Nephron progenitor cell (in vitro differentiated cells): ENCODE measurements around the gene PTP4A2.
A peak's percentile ranks its signal among the peaks of the same experiment; 100 is the strongest.

ENCODE experiments used
- DNase-seq: peaks from one replicate; pipeline ENCODE4 v3.0.0; 2021
- H3K27ac Mint-ChIP-seq: 2 replicates; pipeline ENCODE4 v1.8.0; 2021; ENCODE audit warnings: mild to moderate bottlenecking, moderate library complexity, mixed read lengths
- H3K27me3 Mint-ChIP-seq: 2 replicates; pipeline ENCODE4 v1.8.0; 2021; ENCODE audit warnings: mild to moderate bottlenecking, low read depth, mixed read lengths; ENCODE audit not compliant: poor library complexity
- H3K36me3 Mint-ChIP-seq: 2 replicates; pipeline ENCODE4 v1.8.0; 2021; ENCODE audit warnings: low read depth, mixed read lengths
- H3K4me1 Mint-ChIP-seq: 2 replicates; pipeline ENCODE4 v1.8.0; 2021; ENCODE audit warnings: mixed read lengths
- H3K4me3 Mint-ChIP-seq: 2 replicates; pipeline ENCODE4 v1.8.0; 2021; ENCODE audit warnings: mild to moderate bottlenecking, moderate library complexity, mixed read lengths
- H3K9me3 Mint-ChIP-seq: 2 replicates; pipeline ENCODE4 v1.8.0; 2021; ENCODE audit warnings: mild to moderate bottlenecking, moderate library complexity, mixed read lengths
- TF ChIP-seq, protein P1 (sequence below): fragments of 200-600 bp; sonication (generic); IDR thresholded peaks from 2 replicates; pipeline ENCODE4 v1.5.0; 2021; ENCODE audit warnings: antibody characterized with exemption

The PTP4A2 gene

GRCh38 chr1:31878058-31878457 is 60.1 kb downstream of the PTP4A2 start:
- Mint-ChIP-seq H3K27ac (peak overlapping the region; percentile 86), H3K36me3 (peaks cover 1% of the 10 kb centered on the region), H3K4me3 (no peak overlapping the region), H3K9me3 (peaks cover 5% of the 10 kb centered on the region), H3K27me3 (peaks cover 7% of the 10 kb centered on the region), H3K4me1 (no peaks in the 10 kb centered on the region)
- TF ChIP-seq, protein P1, sequence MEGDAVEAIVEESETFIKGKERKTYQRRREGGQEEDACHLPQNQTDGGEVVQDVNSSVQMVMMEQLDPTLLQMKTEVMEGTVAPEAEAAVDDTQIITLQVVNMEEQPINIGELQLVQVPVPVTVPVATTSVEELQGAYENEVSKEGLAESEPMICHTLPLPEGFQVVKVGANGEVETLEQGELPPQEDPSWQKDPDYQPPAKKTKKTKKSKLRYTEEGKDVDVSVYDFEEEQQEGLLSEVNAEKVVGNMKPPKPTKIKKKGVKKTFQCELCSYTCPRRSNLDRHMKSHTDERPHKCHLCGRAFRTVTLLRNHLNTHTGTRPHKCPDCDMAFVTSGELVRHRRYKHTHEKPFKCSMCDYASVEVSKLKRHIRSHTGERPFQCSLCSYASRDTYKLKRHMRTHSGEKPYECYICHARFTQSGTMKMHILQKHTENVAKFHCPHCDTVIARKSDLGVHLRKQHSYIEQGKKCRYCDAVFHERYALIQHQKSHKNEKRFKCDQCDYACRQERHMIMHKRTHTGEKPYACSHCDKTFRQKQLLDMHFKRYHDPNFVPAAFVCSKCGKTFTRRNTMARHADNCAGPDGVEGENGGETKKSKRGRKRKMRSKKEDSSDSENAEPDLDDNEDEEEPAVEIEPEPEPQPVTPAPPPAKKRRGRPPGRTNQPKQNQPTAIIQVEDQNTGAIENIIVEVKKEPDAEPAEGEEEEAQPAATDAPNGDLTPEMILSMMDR = no peak
- no peak for DNase-seq

GRCh38 chr1:31877544-31877943 is 60.6 kb downstream of the PTP4A2 start:
- H3K9me3 Mint-ChIP-seq = peaks cover 10% of the 10 kb centered on the region
- TF ChIP-seq, protein P1 = no peak
- H3K36me3 Mint-ChIP-seq = peaks cover 5% of the 10 kb centered on the region
- no peak overlapping the region for H3K4me3 Mint-ChIP-seq
- H3K27me3 Mint-ChIP-seq = peaks cover 13% of the 10 kb centered on the region
- DNase-seq = no peak
- peak overlapping the region; percentile 86 for H3K27ac Mint-ChIP-seq
- no peaks in the 10 kb centered on the region for H3K4me1 Mint-ChIP-seq

- Mint-ChIP-seq H3K36me3 (peaks cover 5% of the 10 kb centered on the region), H3K27ac (no peak overlapping the region), H3K4me3 (no peak overlapping the region), H3K9me3 (peaks cover 14% of the 10 kb centered on the region), H3K4me1 (peaks cover 6% of the 10 kb centered on the region), H3K27me3 (peaks cover 16% of the 10 kb centered on the region)
- no peak for DNase-seq
- TF ChIP-seq, protein P1 = no peak
Observed at GRCh38 chr1:31875636-31876236, 62.4 kb downstream of the PTP4A2 start.

DNA sequence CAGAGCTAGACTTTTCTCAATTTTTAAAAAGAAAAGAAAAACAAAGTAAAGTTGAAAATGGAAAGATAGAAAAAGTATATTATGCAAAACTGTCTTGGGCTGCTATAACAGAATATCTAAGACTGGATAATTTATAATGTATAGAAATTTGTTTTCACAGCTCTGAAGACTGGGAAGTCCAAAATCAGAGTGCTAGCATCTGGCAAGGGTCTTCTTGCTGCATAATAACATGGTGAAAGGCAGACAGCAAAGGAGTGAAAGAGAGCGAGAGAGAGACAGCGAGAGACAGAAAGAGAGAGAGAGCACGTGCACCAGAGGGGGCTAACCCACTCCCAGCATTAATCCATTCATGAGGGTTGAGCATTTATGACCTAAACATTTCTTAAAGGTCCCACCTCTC is 63.2 kb downstream of the PTP4A2 start:
- TF ChIP-seq, protein P1 = no peak
- H3K36me3 Mint-ChIP-seq = peaks cover 5% of the 10 kb centered on the region
- H3K9me3 Mint-ChIP-seq = peaks cover 14% of the 10 kb centered on the region
- peaks cover 15% of the 10 kb centered on the region for H3K27me3 Mint-ChIP-seq
- no peak for DNase-seq
- no peak overlapping the region for H3K4me3 Mint-ChIP-seq
- peaks cover 6% of the 10 kb centered on the region for H3K4me1 Mint-ChIP-seq
- H3K27ac Mint-ChIP-seq = no peak overlapping the region

DNA sequence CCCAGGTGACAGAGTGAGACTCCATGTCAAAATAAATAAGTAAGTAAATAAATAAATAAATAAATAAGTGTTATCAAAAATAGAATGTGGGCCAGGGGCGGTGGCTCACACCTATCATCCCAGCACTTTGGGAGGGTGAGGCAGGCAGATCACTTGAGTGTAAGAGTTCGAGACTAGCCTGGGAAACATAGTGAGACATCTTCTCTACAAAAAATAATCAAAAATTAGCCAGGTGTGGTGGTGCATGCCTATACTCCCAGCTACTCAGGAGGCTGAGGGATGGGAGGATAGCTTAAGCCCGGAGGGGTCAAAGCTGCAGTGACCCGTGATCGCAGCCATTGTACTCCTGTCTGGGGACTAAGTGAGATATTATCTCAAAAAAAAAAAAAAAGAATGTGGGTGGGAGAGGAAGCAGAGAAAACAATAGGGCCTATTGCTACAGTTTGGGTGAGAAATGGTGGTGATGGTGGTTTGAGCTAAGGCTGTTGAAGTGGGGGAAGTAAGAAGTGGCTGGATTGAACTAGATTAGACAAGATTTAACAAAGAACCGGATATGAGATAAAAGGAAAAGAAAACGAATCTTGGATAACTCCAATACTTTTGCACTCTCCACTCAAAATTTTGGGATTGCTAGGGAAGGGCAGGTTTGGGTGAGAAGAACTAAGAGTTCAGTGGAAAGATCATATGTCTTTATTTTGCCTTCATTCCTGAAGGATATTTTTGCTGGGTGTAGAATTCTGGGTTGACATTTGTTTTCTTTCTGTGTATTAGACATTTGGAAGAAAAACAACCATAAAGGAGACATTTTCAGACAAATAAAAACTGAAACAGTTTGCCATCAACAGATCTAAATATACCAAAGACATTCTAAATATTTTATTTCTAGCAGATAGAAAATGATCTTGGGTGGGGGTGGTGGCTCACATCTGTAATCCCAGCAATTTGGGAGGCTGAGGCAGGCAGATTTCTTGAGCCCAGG is 65.2 kb downstream of the PTP4A2 start:
- Mint-ChIP-seq H3K4me3 (no peak overlapping the region), H3K27ac (no peak overlapping the region), H3K27me3 (peaks cover 16% of the 10 kb centered on the region), H3K36me3 (peaks cover 5% of the 10 kb centered on the region), H3K4me1 (peaks cover 6% of the 10 kb centered on the region), H3K9me3 (peaks cover 14% of the 10 kb centered on the region)
- TF ChIP-seq, protein P1 = no peak
- DNase-seq = no peak
